Measurements from ENCODE around the gene VEZF1.

GRCh38 chr17:57957120-57957850 lies 30.8 kb downstream of the VEZF1 start:
- TF ChIP-seq CTCF (IDR thresholded peaks at IDR 0.05; ENCODE audit: extremely low read depth in 1 of 2, insufficient read depth in 1 of 2, low read depth in 1 of 2, low read length in 2 of 2) (no peak), EZH2 (IDR thresholded peaks at IDR 0.05; ENCODE audit: borderline replicate concordance, low read depth, low read length, severe bottlenecking) (no peak), POLR2A (IDR thresholded peaks at IDR 0.05; ENCODE audit: low read depth, low read length) (no peak), FOS (IDR thresholded peaks at IDR 0.05; ENCODE audit: borderline replicate concordance, insufficient read depth, low read length) (no peak), MYC (IDR thresholded peaks at IDR 0.05; ENCODE audit: low read depth, low read length) (no peak), GATA2 (IDR thresholded peaks at IDR 0.05; ENCODE audit: insufficient read depth, insufficient read length, low read depth, low read length) (no peak), POLR2AphosphoS5 (IDR thresholded peaks at IDR 0.05; ENCODE audit: insufficient read depth, low read depth, low read length) (no peak), MAX (IDR thresholded peaks at IDR 0.05; ENCODE audit: insufficient read depth, insufficient read length) (no peak), JUN (IDR thresholded peaks at IDR 0.05; ENCODE audit: borderline replicate concordance, insufficient read depth, insufficient read length, low read depth) (no peak)

All from endothelial cell of umbilical vein (primary cell).